Measurements from ENCODE around the gene MPRIP.
"Not testable (repeated sequence)": the region's sequence is repeated elsewhere in the genome, so short reads cannot be mapped to it uniquely, and the experiment has no call there.

DNA sequence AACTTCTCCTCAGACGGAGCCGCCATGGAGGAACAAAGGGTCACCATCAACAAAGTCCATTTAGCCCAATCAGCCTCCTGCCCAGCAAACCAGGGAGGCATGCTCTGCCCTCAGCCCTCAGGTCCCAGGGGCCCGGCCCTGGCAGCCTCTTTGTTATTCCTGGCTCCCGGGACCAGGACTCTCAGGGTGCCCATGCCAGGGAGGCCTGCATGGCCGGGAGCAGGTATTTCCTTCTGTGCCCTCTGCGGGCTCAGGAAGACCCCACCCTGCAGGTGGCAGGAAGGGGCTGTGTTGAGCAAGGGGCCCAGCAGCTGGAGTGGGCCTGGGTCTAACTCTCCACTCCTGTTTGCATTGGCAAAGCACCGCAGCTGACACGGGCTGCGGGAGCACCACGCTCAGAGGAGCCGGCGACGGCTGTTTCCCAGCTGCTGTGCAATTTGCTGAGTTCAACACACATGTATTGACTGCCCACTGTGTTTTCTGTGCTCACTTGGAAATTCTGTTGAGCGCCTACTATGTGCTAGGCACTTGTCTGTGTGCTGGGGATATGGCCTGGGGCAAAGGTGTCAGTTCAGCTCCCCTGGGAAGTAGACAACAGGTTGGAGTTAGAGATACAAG lies 37.2 kb upstream of the MPRIP start:
- TF ChIP-seq CTCF, POLR2A (IDR thresholded peaks at IDR 0.05): not testable (repeated sequence)
